ENCODE results near the gene NPTXR. TPM values are rescaled to one million over a fixed set of nuclear protein-coding genes. Genes with fewer than 3 reads are reported as not detected.

NPTXR gene
- polyA plus RNA-seq, 1 of the 3 experiments (the other 2 are of a cell fraction), result 1.2 TPM

DNA sequence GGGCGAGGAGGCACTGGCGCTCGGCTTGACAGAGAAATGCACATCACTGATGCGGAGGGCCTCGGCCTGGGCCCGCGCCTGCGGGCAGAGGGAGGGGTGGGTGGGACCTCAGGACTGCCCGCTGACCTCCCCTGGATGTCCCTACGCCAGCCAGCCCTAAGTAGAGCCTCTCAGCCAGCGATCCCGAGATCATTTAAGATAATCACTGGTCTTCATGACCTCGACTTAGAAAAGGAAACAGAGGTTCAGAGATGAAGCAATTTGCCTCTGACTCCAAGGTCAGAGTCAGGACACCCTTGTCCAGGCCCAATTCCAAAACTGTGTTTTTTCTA, 23.3 kb upstream of the NPTXR start:
- DNase-seq, result no peak
- no peak overlapping the region for H2AFZ ChIP-seq (ENCODE audit: low read depth)
- no peaks in the 10 kb centered on the region for H3K79me2 ChIP-seq (ENCODE audit: insufficient read depth)
- H4K20me1 ChIP-seq (ENCODE audit: insufficient read depth), result 0 out of 2 replicates have a peak, but pooled peaks cover 3% of the 10 kb centered on the region
- CTCF ChIA-PET, result interaction anchor here (3.0 to 4.8 kb wide), 2 partner anchors 60 to 136 kb away, joined by 8 to 28 read pairs; no protein-coding TSS in a partner anchor
- peaks cover 0 to 3% of the 10 kb centered on the region in 2 experiments; a peak in 1 of 4 replicates for H3K4me1 ChIP-seq (ENCODE audit: control insufficient read depth in 1 of 2, insufficient read depth in 2 of 2, low read depth in 1 of 2, low read length in 1 of 2)
- TF ChIP-seq RAD21 (IDR thresholded peaks at IDR 0.05; ENCODE audit: low read length), result no peak
- TF ChIP-seq JUND (IDR thresholded peaks at IDR 0.05), result no peak
- TF ChIP-seq TEAD4 (IDR thresholded peaks at IDR 0.05; ENCODE audit: borderline replicate concordance, insufficient read depth), result no peak
- no peak for TF ChIP-seq EZH2phosphoT487 (IDR thresholded peaks at IDR 0.05; ENCODE audit: borderline replicate concordance, low read depth)
- TF ChIP-seq, protein P1, sequence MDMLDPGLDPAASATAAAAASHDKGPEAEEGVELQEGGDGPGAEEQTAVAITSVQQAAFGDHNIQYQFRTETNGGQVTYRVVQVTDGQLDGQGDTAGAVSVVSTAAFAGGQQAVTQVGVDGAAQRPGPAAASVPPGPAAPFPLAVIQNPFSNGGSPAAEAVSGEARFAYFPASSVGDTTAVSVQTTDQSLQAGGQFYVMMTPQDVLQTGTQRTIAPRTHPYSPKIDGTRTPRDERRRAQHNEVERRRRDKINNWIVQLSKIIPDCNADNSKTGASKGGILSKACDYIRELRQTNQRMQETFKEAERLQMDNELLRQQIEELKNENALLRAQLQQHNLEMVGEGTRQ (IDR thresholded peaks at IDR 0.05; ENCODE audit: borderline replicate concordance, low read depth, low read length), result no peak
- no peak for TF ChIP-seq POLR2AphosphoS5 (IDR thresholded peaks at IDR 0.05; ENCODE audit: low read depth, low read length)
- TF ChIP-seq MEF2A (IDR thresholded peaks at IDR 0.05; ENCODE audit: borderline replicate concordance, low read depth), result no peak
- TF ChIP-seq RXRA (IDR thresholded peaks at IDR 0.05; ENCODE audit: borderline replicate concordance, low read depth), result no peak
- TF ChIP-seq GATA2 (CRISPR knock-in tag; IDR thresholded peaks at IDR 0.05), result no peak
- TF ChIP-seq, protein P2, sequence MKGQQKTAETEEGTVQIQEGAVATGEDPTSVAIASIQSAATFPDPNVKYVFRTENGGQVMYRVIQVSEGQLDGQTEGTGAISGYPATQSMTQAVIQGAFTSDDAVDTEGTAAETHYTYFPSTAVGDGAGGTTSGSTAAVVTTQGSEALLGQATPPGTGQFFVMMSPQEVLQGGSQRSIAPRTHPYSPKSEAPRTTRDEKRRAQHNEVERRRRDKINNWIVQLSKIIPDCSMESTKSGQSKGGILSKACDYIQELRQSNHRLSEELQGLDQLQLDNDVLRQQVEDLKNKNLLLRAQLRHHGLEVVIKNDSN (IDR thresholded peaks at IDR 0.05; ENCODE audit: borderline replicate concordance, low read depth), result no peak
- TF ChIP-seq, protein P3, sequence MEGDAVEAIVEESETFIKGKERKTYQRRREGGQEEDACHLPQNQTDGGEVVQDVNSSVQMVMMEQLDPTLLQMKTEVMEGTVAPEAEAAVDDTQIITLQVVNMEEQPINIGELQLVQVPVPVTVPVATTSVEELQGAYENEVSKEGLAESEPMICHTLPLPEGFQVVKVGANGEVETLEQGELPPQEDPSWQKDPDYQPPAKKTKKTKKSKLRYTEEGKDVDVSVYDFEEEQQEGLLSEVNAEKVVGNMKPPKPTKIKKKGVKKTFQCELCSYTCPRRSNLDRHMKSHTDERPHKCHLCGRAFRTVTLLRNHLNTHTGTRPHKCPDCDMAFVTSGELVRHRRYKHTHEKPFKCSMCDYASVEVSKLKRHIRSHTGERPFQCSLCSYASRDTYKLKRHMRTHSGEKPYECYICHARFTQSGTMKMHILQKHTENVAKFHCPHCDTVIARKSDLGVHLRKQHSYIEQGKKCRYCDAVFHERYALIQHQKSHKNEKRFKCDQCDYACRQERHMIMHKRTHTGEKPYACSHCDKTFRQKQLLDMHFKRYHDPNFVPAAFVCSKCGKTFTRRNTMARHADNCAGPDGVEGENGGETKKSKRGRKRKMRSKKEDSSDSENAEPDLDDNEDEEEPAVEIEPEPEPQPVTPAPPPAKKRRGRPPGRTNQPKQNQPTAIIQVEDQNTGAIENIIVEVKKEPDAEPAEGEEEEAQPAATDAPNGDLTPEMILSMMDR (IDR thresholded peaks at IDR 0.05), result no peak
- POLR2A ChIA-PET, result no interaction called here
- peaks cover 0 to 10% of the 10 kb centered on the region in 2 experiments for H3K36me3 ChIP-seq (replicated peaks in 1 of 2; ENCODE audit: control insufficient read depth in 1 of 2, insufficient read depth in 2 of 2, low read length in 1 of 2)
- H3K9ac ChIP-seq, result no peak overlapping the region
- no peaks in the 10 kb centered on the region for H3K9me2 ChIP-seq
- H3K4me3 ChIP-seq (ENCODE audit: low read depth in 2 of 2, low read length in 1 of 2), result no peak overlapping the region
- peaks cover 5% of the 10 kb centered on the region for H3F3A ChIP-seq (replicated peaks; ENCODE audit: insufficient read depth)
- no peak overlapping the region for H3K4me2 ChIP-seq
- 100% methylated on average over 3 of the region's 13 CpGs for WGBS (ENCODE audit: low lambda C conversion rate)
- no peaks in the 10 kb centered on the region for H3K27me3 ChIP-seq (ENCODE audit: insufficient read depth)
- H3K9me3 ChIP-seq, result no peaks in the 10 kb centered on the region
- H3K27ac ChIP-seq (ENCODE audit: low read depth in 2 of 2, low read length in 1 of 2), result no peak overlapping the region

DNA sequence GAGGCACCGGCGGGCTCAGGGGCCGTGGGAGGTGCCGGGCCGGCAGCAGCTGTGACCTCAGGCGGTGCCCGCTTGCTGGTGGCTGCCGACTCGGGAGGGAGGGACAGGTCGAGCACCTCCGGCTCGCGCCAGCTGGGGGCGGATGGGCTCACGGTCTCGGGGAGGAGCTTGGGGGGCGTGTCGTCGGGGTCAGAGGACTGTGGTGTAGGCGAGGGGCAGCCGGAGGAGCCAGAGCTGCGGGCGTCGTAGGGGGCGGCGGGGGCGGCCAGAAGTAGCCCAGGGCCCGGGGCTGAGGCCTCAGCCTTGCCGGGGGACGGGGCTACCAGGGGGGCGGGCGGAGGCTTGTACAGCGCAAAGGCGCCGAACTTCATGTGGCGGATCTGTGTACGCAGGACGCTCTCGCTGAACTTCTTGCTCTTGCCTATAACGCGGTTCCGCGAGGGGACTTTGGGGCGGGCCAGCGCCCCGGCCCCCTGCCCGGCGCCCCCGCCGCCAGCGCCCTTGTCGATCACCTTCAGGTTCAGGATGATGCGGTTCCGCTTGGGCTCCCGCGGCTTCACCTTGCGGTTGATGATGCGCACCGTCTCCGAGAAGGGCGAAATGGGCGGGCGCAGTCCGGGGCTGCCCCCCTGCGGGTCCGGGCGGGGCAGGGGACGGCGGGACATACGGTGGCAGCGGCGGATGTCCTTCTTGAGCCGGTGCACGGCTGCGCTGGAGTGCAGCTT, 22.7 kb upstream of the NPTXR start:
- Histone ChIP-seq H3K9me3 (no peaks in the 10 kb centered on the region), H3K9ac (no peak overlapping the region), H3K9me2 (no peaks in the 10 kb centered on the region), H3K27ac (ENCODE audit: low read depth in 2 of 2, low read length in 1 of 2) (no peak overlapping the region), H3K4me3 (ENCODE audit: low read depth in 2 of 2, low read length in 1 of 2) (no peak overlapping the region), H3K36me3 (replicated peaks in 1 of 2; ENCODE audit: control insufficient read depth in 1 of 2, insufficient read depth in 2 of 2, low read length in 1 of 2) (peaks cover 0 to 10% of the 10 kb centered on the region in 2 experiments), H3K27me3 (ENCODE audit: insufficient read depth) (no peaks in the 10 kb centered on the region), H3K4me2 (no peak overlapping the region), H3K4me1 (ENCODE audit: control insufficient read depth in 1 of 2, insufficient read depth in 2 of 2, low read depth in 1 of 2, low read length in 1 of 2) (peaks cover 0 to 3% of the 10 kb centered on the region in 2 experiments; a peak in 1 of 4 replicates), H3K79me2 (ENCODE audit: insufficient read depth) (no peaks in the 10 kb centered on the region), H2AFZ (ENCODE audit: low read depth) (no peak overlapping the region), H4K20me1 (ENCODE audit: insufficient read depth) (0 out of 2 replicates have a peak, but pooled peaks cover 3% of the 10 kb centered on the region), H3F3A (replicated peaks; ENCODE audit: insufficient read depth) (peaks cover 5% of the 10 kb centered on the region)
- no peak for DNase-seq
- ChIA-PET CTCF (interaction anchor here (3.0 to 4.8 kb wide), 2 partner anchors 61 to 137 kb away, joined by 8 to 28 read pairs; no protein-coding TSS in a partner anchor), POLR2A (no interaction called here)
- 92% methylated on average over 28 of the region's 75 CpGs for WGBS (ENCODE audit: low lambda C conversion rate)
- TF ChIP-seq FOXJ3 (CRISPR knock-in tag; IDR thresholded peaks at IDR 0.05) (no peak), RXRA (IDR thresholded peaks at IDR 0.05; ENCODE audit: borderline replicate concordance, low read depth) (no peak), JUND (IDR thresholded peaks at IDR 0.05) (no peak), SIN3A (IDR thresholded peaks at IDR 0.05; ENCODE audit: borderline replicate concordance, low read depth, low read length) (no peak), SMC3 (IDR thresholded peaks at IDR 0.05; ENCODE audit: low read depth, low read length) (no peak), TAF1 (IDR thresholded peaks at IDR 0.05; ENCODE audit: borderline replicate concordance, low read depth, low read length) (no peak)
- TF ChIP-seq, protein P4, sequence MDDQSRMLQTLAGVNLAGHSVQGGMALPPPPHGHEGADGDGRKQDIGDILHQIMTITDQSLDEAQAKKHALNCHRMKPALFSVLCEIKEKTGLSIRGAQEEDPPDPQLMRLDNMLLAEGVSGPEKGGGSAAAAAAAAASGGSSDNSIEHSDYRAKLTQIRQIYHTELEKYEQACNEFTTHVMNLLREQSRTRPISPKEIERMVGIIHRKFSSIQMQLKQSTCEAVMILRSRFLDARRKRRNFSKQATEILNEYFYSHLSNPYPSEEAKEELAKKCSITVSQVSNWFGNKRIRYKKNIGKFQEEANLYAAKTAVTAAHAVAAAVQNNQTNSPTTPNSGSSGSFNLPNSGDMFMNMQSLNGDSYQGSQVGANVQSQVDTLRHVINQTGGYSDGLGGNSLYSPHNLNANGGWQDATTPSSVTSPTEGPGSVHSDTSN (IDR thresholded peaks at IDR 0.05), result no peak
- TF ChIP-seq, protein P3 (IDR thresholded peaks at IDR 0.05), result no peak
- TF ChIP-seq, protein P5, sequence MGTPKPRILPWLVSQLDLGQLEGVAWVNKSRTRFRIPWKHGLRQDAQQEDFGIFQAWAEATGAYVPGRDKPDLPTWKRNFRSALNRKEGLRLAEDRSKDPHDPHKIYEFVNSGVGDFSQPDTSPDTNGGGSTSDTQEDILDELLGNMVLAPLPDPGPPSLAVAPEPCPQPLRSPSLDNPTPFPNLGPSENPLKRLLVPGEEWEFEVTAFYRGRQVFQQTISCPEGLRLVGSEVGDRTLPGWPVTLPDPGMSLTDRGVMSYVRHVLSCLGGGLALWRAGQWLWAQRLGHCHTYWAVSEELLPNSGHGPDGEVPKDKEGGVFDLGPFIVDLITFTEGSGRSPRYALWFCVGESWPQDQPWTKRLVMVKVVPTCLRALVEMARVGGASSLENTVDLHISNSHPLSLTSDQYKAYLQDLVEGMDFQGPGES (IDR thresholded peaks at IDR 0.05; ENCODE audit: low read depth, low read length), result no peak

Data from SK-N-SH (cell line).